IMR-90 (cell line): Measurements from ENCODE around the gene LRRC7. TPM values are rescaled to one million over a fixed set of nuclear protein-coding genes. Genes with fewer than 3 reads are reported as not detected.

Experiments
- ATAC-seq: fragments of 200-7000 bp; cut with Tn5 transposase; 2 replicates; pipeline ENCODE4 v1.9.1; 2020; ENCODE audit warnings: low read depth, mild to moderate bottlenecking, moderate library complexity
- BruUV-seq: library from RNA; stranded (reverse); fragments of 400-500 nt; replicated peaks from 2 replicates; lab custom pipeline; 2021; lab: Mats Ljungman, UMichigan
- CTCF ChIA-PET: fragments of 300-600 bp; formaldehyde crosslinking; extraction: SDS; loops from one replicate; lab custom pipeline; 2021; ENCODE audit warnings: antibody characterized with exemption; lab: Yijun Ruan, JAX
- POLR2A ChIA-PET: fragments of 300-600 bp; sonication (Branson Sonifier 250); formaldehyde crosslinking; loops from one replicate; lab custom pipeline; 2022; ENCODE audit warnings: antibody characterized with exemption; ENCODE audit not compliant: unreplicated experiment; lab: Charles Lee
- DNase-seq: peaks from one replicate; pipeline ENCODE4 v3.0.0; 2013
- H2AFZ ChIP-seq: replicated peaks from 2 replicates; pipeline ENCODE3; 2013; ENCODE audit warnings: low read length, mild to moderate bottlenecking; ENCODE audit not compliant: poor library complexity
- H2AK5ac ChIP-seq: 2 replicates; pipeline ENCODE4 v1.6.1; 2013; ENCODE audit warnings: low read depth, low read length, inconsistent platforms
- H2AK9ac ChIP-seq: replicated peaks from 2 replicates; pipeline ENCODE3; 2013; ENCODE audit warnings: mild to moderate bottlenecking, low read depth, low read length, moderate library complexity; ENCODE audit not compliant: poor library complexity
- H2BK120ac ChIP-seq: 2 replicates; pipeline ENCODE4 v1.6.1; 2013; ENCODE audit warnings: low read depth, low read length, inconsistent platforms
- H2BK15ac ChIP-seq: 3 replicates; pipeline ENCODE4 v1.6.1; 2013; ENCODE audit warnings: low read depth, low read length, inconsistent platforms
- H2BK20ac ChIP-seq: 2 replicates; pipeline ENCODE4 v1.6.1; 2013; ENCODE audit warnings: low read depth, mild to moderate bottlenecking, inconsistent platforms, low read length, moderate library complexity
- H2BK5ac ChIP-seq: 2 replicates; pipeline ENCODE4 v1.6.1; 2013; ENCODE audit warnings: mild to moderate bottlenecking, low read depth, low read length, inconsistent platforms; ENCODE audit not compliant: poor library complexity, severe bottlenecking
- H3K14ac ChIP-seq: replicated peaks from 2 replicates; pipeline ENCODE4 v1.6.1; 2013; ENCODE audit warnings: low read depth, low read length, inconsistent platforms
- H3K18ac ChIP-seq: 2 replicates; pipeline ENCODE4 v1.6.1; 2013; ENCODE audit warnings: low read depth, low read length, control low read depth
- H3K23ac ChIP-seq: 2 replicates; pipeline ENCODE4 v1.6.1; 2013; ENCODE audit warnings: low read depth, low read length, inconsistent platforms
- H3K27ac ChIP-seq: 2 replicates; pipeline ENCODE4 v1.5.1; 2013; ENCODE audit warnings: mild to moderate bottlenecking, control low read depth, low read length; ENCODE audit not compliant: insufficient read depth
- H3K27me3 ChIP-seq: 2 replicates; pipeline ENCODE4 v1.6.1; 2013; ENCODE audit warnings: low read length; ENCODE audit not compliant: control insufficient read depth, insufficient read depth
- H3K36me3 ChIP-seq: 2 replicates; pipeline ENCODE4 v1.6.1; 2013; ENCODE audit warnings: low read length, mixed read lengths; ENCODE audit not compliant: control insufficient read depth, insufficient read depth
- H3K4ac ChIP-seq: 2 replicates; pipeline ENCODE4 v1.6.1; 2013; ENCODE audit warnings: low read depth, low read length, inconsistent platforms
- H3K4me1 ChIP-seq: 2 replicates; pipeline ENCODE4 v1.6.1; 2013; ENCODE audit warnings: low read length, mixed read lengths; ENCODE audit not compliant: control insufficient read depth, insufficient read depth
- H3K4me2 ChIP-seq: 2 replicates; pipeline ENCODE4 v1.6.1; 2013; ENCODE audit warnings: low read depth, mild to moderate bottlenecking, control low read depth, low read length, moderate library complexity
- H3K4me3 ChIP-seq: 2 replicates; pipeline ENCODE4 v1.5.1; 2013; ENCODE audit warnings: low read depth, mild to moderate bottlenecking, control low read depth, low read length, moderate library complexity; ENCODE audit not compliant: insufficient read depth
- H3K56ac ChIP-seq: 2 replicates; pipeline ENCODE4 v1.6.1; 2013; ENCODE audit warnings: low read length, inconsistent platforms; ENCODE audit not compliant: insufficient read depth; ENCODE audit errors: extremely low read depth
- H3K79me1 ChIP-seq, 2 experiments: 2 replicates each; pipeline ENCODE4 v1.6.1; 2013; ENCODE audit warnings: low read length in 2 of 2, inconsistent platforms in 1 of 2, low read depth in 1 of 2
- H3K9ac ChIP-seq: 2 replicates; pipeline ENCODE4 v1.6.1; 2013; ENCODE audit warnings: low read depth, low read length, control low read depth
- H3K9me1 ChIP-seq: 2 replicates; pipeline ENCODE4 v1.6.1; 2013; ENCODE audit warnings: low read length, inconsistent platforms; ENCODE audit not compliant: insufficient read depth
- H3K9me3 ChIP-seq: 2 replicates; pipeline ENCODE4 v1.6.1; 2013; ENCODE audit warnings: low read length; ENCODE audit not compliant: control insufficient read depth, insufficient read depth
- H4K20me1 ChIP-seq: 2 replicates; pipeline ENCODE4 v1.6.1; 2013; ENCODE audit warnings: low read length, inconsistent platforms; ENCODE audit not compliant: insufficient read depth
- H4K5ac ChIP-seq: 2 replicates; pipeline ENCODE4 v1.6.1; 2013; ENCODE audit warnings: mild to moderate bottlenecking, low read depth, low read length, control low read depth
- H4K8ac ChIP-seq, 2 experiments: 2 replicates each; pipeline ENCODE4 v1.6.1; 2013; ENCODE audit warnings: low read depth in 2 of 2, low read length in 2 of 2, control low read depth in 1 of 2, inconsistent platforms in 1 of 2
- H4K91ac ChIP-seq: 2 replicates; pipeline ENCODE4 v1.6.1; 2013; ENCODE audit warnings: low read depth, low read length, inconsistent platforms; ENCODE audit not compliant: insufficient read depth
- CHD1 ChIP-seq: IDR thresholded peaks from 2 replicates; pipeline ENCODE4 v1.6.1; 2012; ENCODE audit warnings: low read depth, low read length, improper control_type of control experiment
- CTCF ChIP-seq: conservative IDR thresholded peaks from 2 replicates; pipeline ENCODE4 v1.5.1; 2012; ENCODE audit warnings: mild to moderate bottlenecking, low read depth, low read length, improper control_type of control experiment
- ELK1 ChIP-seq: fragments of 150-350 bp; IDR thresholded peaks from 2 replicates; pipeline ENCODE4 v1.6.1; 2016; ENCODE audit warnings: low read depth, mild to moderate bottlenecking, low read length, moderate library complexity, borderline replicate concordance
- MAZ ChIP-seq: IDR thresholded peaks from 2 replicates; pipeline ENCODE4 v1.6.1; 2012; ENCODE audit warnings: low read depth, mild to moderate bottlenecking, low read length, improper control_type of control experiment, moderate library complexity, borderline replicate concordance
- MXI1 ChIP-seq: IDR thresholded peaks from 2 replicates; pipeline ENCODE4 v1.6.1; 2012; ENCODE audit warnings: low read depth, mild to moderate bottlenecking, low read length, moderate library complexity, borderline replicate concordance
- NFE2L2 ChIP-seq: fragments of 150-350 bp; IDR thresholded peaks from 2 replicates; pipeline ENCODE4 v1.6.1; 2016; ENCODE audit warnings: low read depth, mild to moderate bottlenecking, low read length
- POLR2A ChIP-seq: IDR thresholded peaks from 2 replicates; pipeline ENCODE4 v1.6.1; 2012; ENCODE audit warnings: mild to moderate bottlenecking, low read depth, low read length
- RAD21 ChIP-seq: IDR thresholded peaks from 2 replicates; pipeline ENCODE4 v1.6.1; 2012; ENCODE audit warnings: low read length, improper control_type of control experiment
- RCOR1 ChIP-seq: IDR thresholded peaks from 2 replicates; pipeline ENCODE4 v1.6.1; 2012; ENCODE audit warnings: mild to moderate bottlenecking, low read length, improper control_type of control experiment; ENCODE audit not compliant: insufficient replicate concordance
- RFX5 ChIP-seq: IDR thresholded peaks from 2 replicates; pipeline ENCODE4 v1.8.0; 2012; ENCODE audit warnings: low read depth, mild to moderate bottlenecking, low read length, moderate library complexity
- USF2 ChIP-seq: fragments of 150-350 bp; IDR thresholded peaks from 2 replicates; pipeline ENCODE4 v1.6.1; 2017; ENCODE audit warnings: mild to moderate bottlenecking, antibody characterized with exemption, low read length, low read depth
- dilution Hi-C: fragments of 300-500 bp; cut with HindIII; formaldehyde crosslinking; loops from one replicate; pipeline ENCODE4 v1.14.3; 2018; ENCODE audit warnings: low sequenced_read_pairs; ENCODE audit not compliant: unreplicated experiment
- in situ Hi-C: fragments of 300-500 bp; cut with MboI; formaldehyde crosslinking; loops from 3 replicates; pipeline ENCODE4 v1.14.3; 2019; ENCODE audit warnings: low sequenced_read_pairs, inconsistent platforms, mixed read lengths
- intact Hi-C: fragments of 100-400 bp; cut with micrococcal nuclease; formaldehyde crosslinking; loops from 2 replicates; pipeline ENCODE4 v1.10.0; 2022
- polyA plus RNA-seq, 3 experiments: library from polyadenylated mRNA; depleted of rRNA; stranded (reverse); fragments of >200 nt; gene quantifications; 2 replicates each; pipeline ENCODE4 v1.2.3, GENCODE V29; 2012; ENCODE audit warnings: low replicate concordance in 1 of 3
- total RNA-seq: library from RNA; depleted of rRNA; stranded (reverse); fragments of >200 nt; gene quantifications from 2 replicates; pipeline ENCODE4 v1.2.3, GENCODE V29; 2012

The LRRC7 gene
- total and polyA plus RNA-seq, 2 of the 4 experiments (the other 2 are of a cell fraction) = under 0.01 to 0.02 TPM

GRCh38 chr1:70061231-70061630 lies 493.5 kb downstream of the LRRC7 start:
- no peak overlapping the region for H3K23ac ChIP-seq
- no peak overlapping the region for H4K91ac ChIP-seq
- no peak for DNase-seq
- no peaks in the 10 kb centered on the region for H3K9me3 ChIP-seq
- H3K4me1 ChIP-seq = no peaks in the 10 kb centered on the region
- H2BK15ac ChIP-seq = no peak overlapping the region
- H3K4ac ChIP-seq = no peak overlapping the region
- H2AFZ ChIP-seq = no peak overlapping the region
- H3K4me2 ChIP-seq = no peak overlapping the region
- dilution Hi-C loops (no loop called here), intact Hi-C loops (no loop called here), in situ Hi-C loops (no loop called here)
- no peak overlapping the region for H4K5ac ChIP-seq
- ATAC-seq = no peak
- H2BK20ac ChIP-seq = no peak overlapping the region
- no peak overlapping the region for H3K18ac ChIP-seq
- H3K4me3 ChIP-seq = no peak overlapping the region
- ChIA-PET POLR2A (interaction anchor here (0.6 kb wide), 1 partner anchor 242 kb away, joined by 3 read pairs; no protein-coding TSS in a partner anchor), CTCF (no interaction called here)
- no peak overlapping the region for H3K56ac ChIP-seq
- no peaks in the 10 kb centered on the region for H4K20me1 ChIP-seq
- no peak overlapping the region for H2AK5ac ChIP-seq
- H2BK5ac ChIP-seq = no peak overlapping the region
- H3K9ac ChIP-seq = no peak overlapping the region
- H2BK120ac ChIP-seq = no peak overlapping the region
- H3K79me1 ChIP-seq = no peaks in the 10 kb centered on the region
- no peak overlapping the region for H4K8ac ChIP-seq
- H3K36me3 ChIP-seq = no peaks in the 10 kb centered on the region
- no peak overlapping the region for H3K14ac ChIP-seq
- H3K27me3 ChIP-seq = no peaks in the 10 kb centered on the region
- H2AK9ac ChIP-seq = no peak overlapping the region
- H3K27ac ChIP-seq = no peak overlapping the region
- no peaks in the 10 kb centered on the region for H3K9me1 ChIP-seq
- no TSS peak for BruUV-seq
- TF ChIP-seq CHD1 = no peak
- no peak for TF ChIP-seq CTCF
- TF ChIP-seq NFE2L2 = no peak
- TF ChIP-seq RFX5 = no peak
- TF ChIP-seq POLR2A = no peak
- TF ChIP-seq RCOR1 = no peak
- no peak for TF ChIP-seq MXI1
- TF ChIP-seq USF2 = no peak
- TF ChIP-seq MAZ = no peak
- no peak for TF ChIP-seq ELK1
- TF ChIP-seq RAD21 = no peak
